ENCODE results near the gene CIC. TPM values are rescaled to one million over a fixed set of nuclear protein-coding genes. Genes with fewer than 3 reads are reported as not detected.

Gene CIC
- total and polyA plus RNA-seq, 2 of the 13 experiments (the other 11 are each of a cell fraction or from before 2014, with no cell fraction given): 5.9 to 8.0 TPM

- TF ChIP-seq, protein P1, sequence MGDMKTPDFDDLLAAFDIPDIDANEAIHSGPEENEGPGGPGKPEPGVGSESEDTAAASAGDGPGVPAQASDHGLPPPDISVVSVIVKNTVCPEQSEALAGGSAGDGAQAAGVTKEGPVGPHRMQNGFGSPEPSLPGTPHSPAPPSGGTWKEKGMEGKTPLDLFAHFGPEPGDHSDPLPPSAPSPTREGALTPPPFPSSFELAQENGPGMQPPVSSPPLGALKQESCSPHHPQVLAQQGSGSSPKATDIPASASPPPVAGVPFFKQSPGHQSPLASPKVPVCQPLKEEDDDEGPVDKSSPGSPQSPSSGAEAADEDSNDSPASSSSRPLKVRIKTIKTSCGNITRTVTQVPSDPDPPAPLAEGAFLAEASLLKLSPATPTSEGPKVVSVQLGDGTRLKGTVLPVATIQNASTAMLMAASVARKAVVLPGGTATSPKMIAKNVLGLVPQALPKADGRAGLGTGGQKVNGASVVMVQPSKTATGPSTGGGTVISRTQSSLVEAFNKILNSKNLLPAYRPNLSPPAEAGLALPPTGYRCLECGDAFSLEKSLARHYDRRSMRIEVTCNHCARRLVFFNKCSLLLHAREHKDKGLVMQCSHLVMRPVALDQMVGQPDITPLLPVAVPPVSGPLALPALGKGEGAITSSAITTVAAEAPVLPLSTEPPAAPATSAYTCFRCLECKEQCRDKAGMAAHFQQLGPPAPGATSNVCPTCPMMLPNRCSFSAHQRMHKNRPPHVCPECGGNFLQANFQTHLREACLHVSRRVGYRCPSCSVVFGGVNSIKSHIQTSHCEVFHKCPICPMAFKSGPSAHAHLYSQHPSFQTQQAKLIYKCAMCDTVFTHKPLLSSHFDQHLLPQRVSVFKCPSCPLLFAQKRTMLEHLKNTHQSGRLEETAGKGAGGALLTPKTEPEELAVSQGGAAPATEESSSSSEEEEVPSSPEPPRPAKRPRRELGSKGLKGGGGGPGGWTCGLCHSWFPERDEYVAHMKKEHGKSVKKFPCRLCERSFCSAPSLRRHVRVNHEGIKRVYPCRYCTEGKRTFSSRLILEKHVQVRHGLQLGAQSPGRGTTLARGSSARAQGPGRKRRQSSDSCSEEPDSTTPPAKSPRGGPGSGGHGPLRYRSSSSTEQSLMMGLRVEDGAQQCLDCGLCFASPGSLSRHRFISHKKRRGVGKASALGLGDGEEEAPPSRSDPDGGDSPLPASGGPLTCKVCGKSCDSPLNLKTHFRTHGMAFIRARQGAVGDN (CRISPR knock-in tag; IDR thresholded peaks at IDR 0.05): peak; percentile 75
- no peak for TF ChIP-seq ZBTB25 (CRISPR knock-in tag; IDR thresholded peaks at IDR 0.05)
- TF ChIP-seq KDM5A (IDR thresholded peaks at IDR 0.05; ENCODE audit: borderline replicate concordance, low read length): no peak
- peak; percentile 49; the same call in 1 of the 2 replicates for TF ChIP-seq GABPB1 (CRISPR knock-in tag; IDR thresholded peaks at IDR 0.05)
- TF ChIP-seq DPF2 (CRISPR knock-in tag; IDR thresholded peaks at IDR 0.05; ENCODE audit: borderline replicate concordance, low read depth): no peak
- no peak for TF ChIP-seq ZNF124 (CRISPR knock-in tag; IDR thresholded peaks at IDR 0.05)
- TF ChIP-seq ZNF572 (CRISPR knock-in tag; IDR thresholded peaks at IDR 0.05): no peak
- no peak for TF ChIP-seq ZFP62 (CRISPR knock-in tag; IDR thresholded peaks at IDR 0.05)
- TF ChIP-seq SKIL (CRISPR knock-in tag; IDR thresholded peaks at IDR 0.05; ENCODE audit: borderline replicate concordance): no peak
- no peak for TF ChIP-seq REPIN1 (CRISPR knock-in tag; IDR thresholded peaks at IDR 0.05; ENCODE audit: borderline replicate concordance, low read depth)
- TF ChIP-seq TEAD3 (CRISPR knock-in tag; optimal IDR thresholded peaks at IDR 0.05; ENCODE audit: borderline replicate concordance): peak; percentile 8
- TF ChIP-seq, protein P2, sequence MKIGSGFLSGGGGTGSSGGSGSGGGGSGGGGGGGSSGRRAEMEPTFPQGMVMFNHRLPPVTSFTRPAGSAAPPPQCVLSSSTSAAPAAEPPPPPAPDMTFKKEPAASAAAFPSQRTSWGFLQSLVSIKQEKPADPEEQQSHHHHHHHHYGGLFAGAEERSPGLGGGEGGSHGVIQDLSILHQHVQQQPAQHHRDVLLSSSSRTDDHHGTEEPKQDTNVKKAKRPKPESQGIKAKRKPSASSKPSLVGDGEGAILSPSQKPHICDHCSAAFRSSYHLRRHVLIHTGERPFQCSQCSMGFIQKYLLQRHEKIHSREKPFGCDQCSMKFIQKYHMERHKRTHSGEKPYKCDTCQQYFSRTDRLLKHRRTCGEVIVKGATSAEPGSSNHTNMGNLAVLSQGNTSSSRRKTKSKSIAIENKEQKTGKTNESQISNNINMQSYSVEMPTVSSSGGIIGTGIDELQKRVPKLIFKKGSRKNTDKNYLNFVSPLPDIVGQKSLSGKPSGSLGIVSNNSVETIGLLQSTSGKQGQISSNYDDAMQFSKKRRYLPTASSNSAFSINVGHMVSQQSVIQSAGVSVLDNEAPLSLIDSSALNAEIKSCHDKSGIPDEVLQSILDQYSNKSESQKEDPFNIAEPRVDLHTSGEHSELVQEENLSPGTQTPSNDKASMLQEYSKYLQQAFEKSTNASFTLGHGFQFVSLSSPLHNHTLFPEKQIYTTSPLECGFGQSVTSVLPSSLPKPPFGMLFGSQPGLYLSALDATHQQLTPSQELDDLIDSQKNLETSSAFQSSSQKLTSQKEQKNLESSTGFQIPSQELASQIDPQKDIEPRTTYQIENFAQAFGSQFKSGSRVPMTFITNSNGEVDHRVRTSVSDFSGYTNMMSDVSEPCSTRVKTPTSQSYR (CRISPR knock-in tag; IDR thresholded peaks at IDR 0.05; ENCODE audit: borderline replicate concordance): no peak
- TF ChIP-seq, protein P3, sequence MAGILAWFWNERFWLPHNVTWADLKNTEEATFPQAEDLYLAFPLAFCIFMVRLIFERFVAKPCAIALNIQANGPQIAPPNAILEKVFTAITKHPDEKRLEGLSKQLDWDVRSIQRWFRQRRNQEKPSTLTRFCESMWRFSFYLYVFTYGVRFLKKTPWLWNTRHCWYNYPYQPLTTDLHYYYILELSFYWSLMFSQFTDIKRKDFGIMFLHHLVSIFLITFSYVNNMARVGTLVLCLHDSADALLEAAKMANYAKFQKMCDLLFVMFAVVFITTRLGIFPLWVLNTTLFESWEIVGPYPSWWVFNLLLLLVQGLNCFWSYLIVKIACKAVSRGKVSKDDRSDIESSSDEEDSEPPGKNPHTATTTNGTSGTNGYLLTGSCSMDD (CRISPR knock-in tag; IDR thresholded peaks at IDR 0.05): no peak
- no peak; the same call in 1 of the 2 replicates for TF ChIP-seq ZNF83 (CRISPR knock-in tag; IDR thresholded peaks at IDR 0.05; ENCODE audit: borderline replicate concordance)
- no peak for TF ChIP-seq ZNF816 (CRISPR knock-in tag; IDR thresholded peaks at IDR 0.05; ENCODE audit: borderline replicate concordance)
- TF ChIP-seq ZNF569 (CRISPR knock-in tag; IDR thresholded peaks at IDR 0.05; ENCODE audit: borderline replicate concordance): no peak
- no peak for TF ChIP-seq ZNF33B (CRISPR knock-in tag; IDR thresholded peaks at IDR 0.05)
Measured at GRCh38 chr19:42283188-42284065, 14.4 kb downstream of the CIC start (continued).
